Activated CD4-positive, alpha-beta T cell treated with anti-CD3 and anti-CD28 coated beads, Interleukin-2, amount 50 U/mL, for 1 hour (primary cell): ENCODE results near the gene NGF.
"Not testable (repeated sequence)": the region's sequence is repeated elsewhere in the genome, so short reads cannot be mapped to it uniquely, and the experiment has no call there.

Experiments
- DNase-seq: peaks from one replicate; pipeline ENCODE4 v3.0.0-alpha.2; 2020

The NGF gene

DNA sequence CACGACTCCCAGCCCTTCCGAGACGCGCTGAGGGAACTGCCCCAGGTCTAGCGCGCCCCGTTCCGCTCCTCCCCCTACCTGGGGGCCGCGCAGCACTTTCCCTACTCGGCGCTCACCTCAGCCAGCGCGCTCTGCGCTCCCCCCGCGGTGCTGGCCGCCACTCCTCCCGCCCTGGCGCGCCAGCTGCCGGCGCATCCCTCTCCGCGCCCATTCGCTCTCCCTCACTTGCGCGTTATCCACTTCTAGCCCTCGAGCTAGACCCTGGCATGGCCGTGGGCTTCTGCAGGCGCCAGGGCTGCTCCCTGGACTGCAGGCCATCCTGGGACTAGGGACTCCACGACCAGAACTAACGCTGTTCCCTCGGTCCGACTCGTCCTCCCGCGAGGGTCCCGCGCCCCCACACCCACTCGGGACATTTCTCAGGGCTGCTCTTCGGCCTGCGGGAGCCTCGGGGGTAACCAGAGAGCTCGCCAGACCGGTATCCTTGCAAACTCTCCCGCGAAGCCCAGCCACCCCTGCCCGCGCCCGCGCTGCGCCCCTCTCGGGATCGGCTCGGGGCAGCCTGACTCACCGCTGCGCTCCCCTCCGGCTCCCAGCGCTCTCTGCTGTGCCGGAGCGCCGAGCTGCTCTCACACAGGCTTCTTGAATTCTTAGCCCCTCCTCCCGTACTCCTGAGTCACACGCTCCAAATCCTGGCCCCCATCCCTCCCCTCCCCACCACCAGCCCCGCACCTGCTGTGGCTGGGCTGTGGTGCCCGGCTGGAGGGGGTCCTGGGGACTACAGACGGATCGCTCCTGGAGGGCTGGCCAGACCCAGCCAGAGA is at the start of gene NGF:
Gene NGF, minus strand, starts transcription at position 617 of the 824 bp plus-strand sequence. CDS start 51,454 bp downstream, outside the sequence.
- no peak for DNase-seq

GRCh38 chr1:115383455-115383854 is 45.4 kb upstream of the NGF start:
- DNase-seq, result not testable (repeated sequence)

DNA sequence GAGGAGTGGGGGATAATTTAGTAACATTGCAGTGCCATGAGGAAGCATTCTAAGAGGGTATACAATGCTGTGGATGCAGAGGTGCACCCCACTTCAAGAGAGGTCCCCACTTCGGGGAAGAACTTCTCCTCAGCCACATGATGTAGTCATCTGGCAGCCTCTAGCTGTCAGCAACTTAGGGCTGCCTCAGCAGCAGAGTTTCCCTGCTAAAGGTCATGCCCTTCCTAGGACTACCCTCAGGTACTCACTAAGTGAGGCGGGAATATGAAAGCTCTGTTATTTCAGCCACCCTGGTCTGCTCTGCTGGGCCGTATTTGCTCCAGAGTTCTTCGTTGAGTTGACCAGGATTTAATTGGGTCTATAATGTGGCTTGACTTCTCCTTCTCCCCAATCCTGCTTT is 41.9 kb upstream of the NGF start:
- DNase-seq, result no peak

DNA sequence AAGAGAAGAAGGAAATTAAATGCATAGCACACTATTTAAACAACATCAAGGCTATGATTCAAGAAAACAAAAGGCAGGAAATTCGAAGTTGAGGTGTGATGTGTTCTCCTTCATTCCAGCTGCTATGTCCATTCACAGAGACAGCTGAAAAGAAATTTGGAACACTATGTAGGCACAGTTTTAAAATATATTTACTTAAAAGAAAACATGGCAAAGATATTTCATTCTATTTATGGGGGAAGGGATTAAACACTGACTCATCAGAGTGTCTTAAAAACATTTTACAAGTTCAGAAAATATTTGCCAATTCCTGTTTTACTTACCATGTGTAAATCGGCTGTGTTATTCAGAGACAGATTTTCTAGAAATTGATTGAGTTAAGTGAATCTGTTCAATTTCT is 39.4 kb upstream of the NGF start:
- DNase-seq, result no peak

- no peak for DNase-seq
Measured at GRCh38 chr1:115374598-115374997, 36.5 kb upstream of the NGF start.

GRCh38 chr1:115373305-115373704 is 35.3 kb upstream of the NGF start:
- no peak for DNase-seq

- no peak for DNase-seq
Measured at GRCh38 chr1:115365738-115366137, 27.7 kb upstream of the NGF start.

- no peak for DNase-seq
Measured at GRCh38 chr1:115364780-115365155, 26.7 kb upstream of the NGF start.

GRCh38 chr1:115364046-115364779 is 26.2 kb upstream of the NGF start:
- no peak for DNase-seq

- no peak for DNase-seq
Measured at GRCh38 chr1:115363171-115363570, 25.1 kb upstream of the NGF start.

DNA sequence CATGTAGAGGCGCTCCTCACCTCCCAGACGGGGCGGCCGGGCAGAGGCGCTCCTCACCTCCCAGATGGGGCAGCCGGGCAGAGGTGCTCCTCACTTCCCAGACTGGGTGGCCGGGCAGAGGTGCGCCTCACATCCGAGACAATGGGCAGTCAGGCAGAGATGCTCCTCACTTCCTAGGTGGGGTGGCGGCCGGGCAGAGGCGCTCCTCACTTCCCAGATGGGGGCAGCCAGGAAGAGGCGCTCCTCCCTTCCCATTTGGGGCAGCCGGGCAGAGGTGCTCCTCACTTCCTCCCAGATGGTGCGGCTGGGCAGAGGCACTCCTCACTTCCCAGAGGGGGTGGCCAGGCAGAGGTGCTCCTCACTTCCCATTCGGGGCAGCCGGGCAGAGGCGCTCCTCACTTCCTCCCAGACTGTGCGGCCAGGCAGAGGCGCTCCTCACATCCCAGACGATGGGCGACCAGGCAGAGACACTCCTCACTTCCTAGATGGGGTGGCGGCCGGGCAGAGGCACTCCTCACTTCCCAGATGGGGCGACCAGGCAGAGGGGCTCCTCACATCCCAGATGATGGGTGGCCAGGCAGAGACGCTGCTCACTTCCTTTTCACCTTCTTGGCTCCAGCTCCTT is 22.6 kb upstream of the NGF start:
- not testable (repeated sequence) for DNase-seq

DNA sequence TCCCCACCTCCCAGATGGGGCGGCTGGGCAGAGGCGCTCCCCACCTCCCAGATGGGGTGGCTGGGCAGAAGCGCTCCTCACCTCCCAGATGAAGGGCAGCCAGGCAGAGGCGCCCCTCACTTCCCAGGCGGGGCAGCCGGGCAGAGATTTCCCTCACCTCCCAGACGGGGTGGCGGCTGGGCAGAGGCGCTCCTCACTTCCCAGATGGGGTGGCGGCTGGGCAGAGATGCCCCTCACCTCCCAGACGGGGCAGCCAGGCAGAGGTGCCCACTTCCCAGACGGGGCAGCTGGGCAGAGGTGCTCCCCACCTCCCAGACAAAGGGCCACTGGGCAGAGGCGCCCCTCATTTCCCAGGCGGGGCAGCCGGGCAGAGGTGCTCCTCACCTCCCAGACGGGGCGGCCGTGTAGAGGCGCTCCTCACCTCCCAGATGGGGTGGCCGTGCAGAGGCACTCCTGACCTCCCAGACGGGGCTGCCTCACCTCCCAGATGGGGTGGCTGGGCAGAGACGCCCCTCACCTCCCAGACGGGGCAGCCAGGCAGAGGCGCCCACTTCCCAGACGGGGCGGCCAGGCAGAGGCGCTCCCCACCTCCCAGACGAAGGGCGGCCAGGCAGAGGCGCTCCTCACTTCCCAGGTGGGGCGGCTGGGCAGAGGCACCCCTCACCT is 21.9 kb upstream of the NGF start:
- DNase-seq, result not testable (repeated sequence)

DNA sequence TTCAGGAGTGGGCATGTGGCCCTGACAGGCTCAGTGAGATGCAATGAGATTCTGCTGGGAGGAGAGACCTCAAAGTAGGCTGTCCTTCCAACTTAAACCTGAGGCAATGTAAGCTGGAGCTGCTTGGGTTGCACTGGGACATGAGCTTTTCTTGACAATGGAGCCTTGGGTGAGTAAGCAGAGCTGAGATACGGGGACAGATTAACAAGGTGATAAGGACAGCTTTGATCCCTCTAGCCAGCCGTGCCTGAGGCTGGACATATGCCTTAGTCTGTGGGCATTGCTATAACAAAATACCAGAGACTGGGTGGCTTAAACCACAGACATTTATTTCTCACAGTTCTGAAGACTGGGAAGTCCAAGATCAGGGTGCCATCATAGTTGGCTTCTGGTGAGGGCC is 18.3 kb upstream of the NGF start:
- DNase-seq, result no peak

DNA sequence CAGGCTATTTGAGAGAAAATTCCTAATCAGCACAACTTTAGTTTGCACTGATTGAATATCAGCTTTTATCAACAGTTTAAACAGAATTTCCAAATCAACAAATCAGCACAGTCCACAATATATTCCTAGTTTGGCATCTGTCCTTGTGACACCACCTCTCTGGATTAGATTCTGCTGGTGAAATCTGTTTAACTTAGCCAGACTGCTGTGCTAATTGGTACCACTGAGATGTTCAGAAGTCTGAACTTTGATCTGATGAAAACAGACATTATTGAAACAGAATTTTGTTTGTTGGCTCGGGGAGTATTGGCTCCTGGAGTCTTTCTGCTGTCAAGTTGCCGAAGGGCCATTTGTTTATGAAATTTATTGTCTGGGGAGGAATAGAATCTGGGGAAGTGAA is 17.0 kb upstream of the NGF start:
- no peak for DNase-seq

DNA sequence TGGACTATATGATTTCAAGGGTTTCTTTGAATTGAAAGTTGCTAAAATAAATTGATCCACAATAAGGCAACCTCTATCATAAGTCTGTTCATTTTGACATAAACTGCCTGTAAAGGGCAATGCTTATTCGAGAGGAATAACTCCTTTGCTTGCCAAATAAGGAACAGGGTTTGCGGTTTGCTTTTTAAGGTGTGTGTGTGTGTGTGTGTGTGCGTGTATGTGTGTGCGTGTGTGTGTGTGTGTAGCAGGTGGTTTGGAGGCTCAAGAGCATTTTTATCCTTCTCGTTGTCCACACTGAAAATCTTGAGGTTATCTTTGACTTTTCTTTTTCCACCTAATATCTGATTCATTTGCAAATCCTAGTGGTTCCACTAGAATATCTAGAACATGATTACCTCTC is 13.1 kb upstream of the NGF start:
- DNase-seq, result no peak

- no peak for DNase-seq
Measured at GRCh38 chr1:115348636-115349035, 10.6 kb upstream of the NGF start.

- no peak for DNase-seq
Measured at GRCh38 chr1:115347282-115347681, 9.2 kb upstream of the NGF start.

GRCh38 chr1:115343200-115343737 is 5.2 kb upstream of the NGF start:
- no peak for DNase-seq

DNA sequence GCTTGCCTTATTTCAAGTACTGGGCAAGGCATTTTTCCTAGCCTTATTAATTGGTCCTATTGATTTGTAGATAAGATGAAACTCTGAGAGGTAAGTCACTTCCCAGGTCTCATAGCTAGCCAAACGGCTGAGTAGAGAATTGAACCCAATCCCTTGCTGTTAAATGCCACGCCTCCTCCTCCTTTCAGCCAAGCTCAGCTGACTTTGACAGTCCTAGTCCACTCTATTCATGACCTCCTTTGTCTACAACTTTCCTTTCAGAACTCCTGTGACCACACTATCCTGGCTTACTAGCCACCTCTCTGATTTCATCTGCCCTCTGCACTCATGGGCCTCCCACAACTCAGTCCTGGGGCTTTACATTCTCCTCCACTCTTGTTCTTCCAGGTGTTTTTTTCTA is 3.9 kb upstream of the NGF start:
- no peak for DNase-seq

GRCh38 chr1:115340879-115341278 is 2.8 kb upstream of the NGF start:
- DNase-seq, result no peak

DNA sequence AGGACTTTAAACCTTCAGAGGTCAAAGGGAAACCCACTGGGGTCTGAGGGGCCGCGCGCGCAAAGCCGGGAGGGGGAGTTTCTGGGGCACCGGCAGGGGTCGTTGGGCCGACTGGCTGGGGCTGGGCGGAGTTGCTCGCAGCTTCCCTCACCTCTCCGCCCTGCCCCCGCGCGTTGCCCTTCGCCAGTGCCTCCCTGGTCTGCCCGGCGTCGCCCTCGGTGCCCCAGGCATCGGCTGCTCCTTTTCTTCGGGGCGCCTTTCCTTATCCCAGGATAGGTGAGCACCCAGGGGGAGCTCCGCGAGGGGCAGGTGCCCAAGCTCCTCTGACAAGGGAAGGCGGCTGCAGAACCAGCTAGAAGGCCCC is 390 bp upstream of the NGF start:
- DNase-seq, result no peak

- DNase-seq, result no peak
Measured at GRCh38 chr1:115337276-115337632, 795 bp downstream of the NGF start.

DNA sequence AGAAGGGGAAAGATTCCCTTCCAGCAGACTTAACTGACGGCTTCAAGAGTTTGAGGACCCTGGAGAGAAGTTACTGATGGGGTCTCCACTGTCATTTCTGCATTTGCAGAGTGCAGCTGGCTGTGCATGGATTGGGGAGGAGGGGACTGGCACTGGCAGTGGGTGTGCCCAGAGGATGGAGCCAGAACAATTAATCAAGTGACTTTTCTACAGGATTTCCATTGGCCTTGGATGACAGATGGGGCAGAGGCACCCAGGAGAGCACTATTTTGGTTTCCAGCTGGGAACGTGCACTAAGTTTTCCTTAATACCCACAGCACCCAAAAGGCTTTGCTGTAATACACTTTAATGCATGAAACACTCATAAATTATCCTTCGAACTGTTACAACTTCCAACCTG is 1.3 kb downstream of the NGF start:
- no peak for DNase-seq
